GM21825 (cell line): ENCODE data around the gene ERC2.

Source experiments
- ATAC-seq: cut with Tn5 transposase; IDR thresholded peaks from one replicate; pipeline ENCODE4 v1.9.1; 2021; ENCODE audit warnings: mild to moderate bottlenecking, moderate library complexity; ENCODE audit not compliant: unreplicated experiment

ERC2 gene

DNA sequence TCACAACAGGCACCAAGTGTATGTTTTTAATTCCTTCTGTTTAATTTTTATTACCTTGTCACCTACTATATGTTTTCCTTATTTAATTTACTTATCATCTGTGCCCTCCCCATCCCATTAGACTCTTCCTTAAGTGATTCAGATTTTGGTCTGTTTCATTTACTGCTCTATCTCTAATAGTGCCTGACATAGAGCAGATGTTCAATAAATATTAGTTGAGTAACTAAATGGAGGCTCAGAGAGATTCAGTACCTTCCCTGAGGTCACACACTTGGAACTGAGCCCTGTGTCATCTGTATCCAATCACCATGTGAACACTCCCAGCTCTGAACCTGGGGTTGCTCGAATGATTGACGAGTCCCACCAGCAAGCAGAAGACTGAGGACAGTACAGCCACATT lies 663.1 kb downstream of the ERC2 start:
- no peak for ATAC-seq

DNA sequence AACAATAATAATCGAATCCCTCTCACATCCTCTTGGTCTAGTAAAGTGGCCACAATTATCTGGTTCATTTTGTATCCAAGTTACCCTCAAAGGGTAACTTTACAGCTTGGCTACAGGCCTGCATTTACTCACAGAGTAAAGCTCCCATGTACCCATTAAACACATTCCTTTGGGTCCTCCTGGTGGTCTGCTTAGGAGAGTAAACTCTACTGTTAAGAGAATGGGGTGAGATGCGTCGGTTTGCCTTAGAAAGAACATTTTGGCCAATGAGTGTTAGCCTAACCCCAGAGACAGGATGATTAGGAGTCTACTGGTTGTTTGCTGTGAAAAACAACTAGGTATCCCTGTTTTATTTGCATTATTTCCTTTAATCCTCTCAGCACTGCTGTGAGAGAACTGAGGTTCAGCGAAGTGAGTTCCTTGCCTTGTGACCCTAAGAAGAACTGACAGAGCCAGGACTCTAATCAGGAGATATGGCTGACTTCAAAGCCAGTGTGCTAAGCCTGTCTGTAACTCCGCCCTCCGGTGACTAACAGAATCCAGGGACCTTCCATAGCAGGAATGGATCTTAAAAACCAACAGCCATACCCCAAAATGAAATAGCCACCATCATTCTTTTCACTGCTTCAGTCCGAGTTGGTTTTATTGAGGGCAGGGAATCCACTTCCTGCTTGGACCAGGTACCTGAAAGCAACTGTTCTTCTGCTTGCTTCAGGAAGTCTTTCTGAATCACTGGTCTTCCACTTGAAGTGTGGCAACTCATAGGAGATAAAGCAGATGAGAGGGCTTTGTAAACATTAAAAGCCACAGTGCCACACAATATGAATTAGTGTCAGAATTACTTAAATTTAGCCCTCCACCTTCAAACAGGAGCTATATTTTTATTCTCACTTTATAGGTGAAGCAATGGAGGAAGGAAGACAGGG lies 663.8 kb downstream of the ERC2 start:
- no peak for ATAC-seq

DNA sequence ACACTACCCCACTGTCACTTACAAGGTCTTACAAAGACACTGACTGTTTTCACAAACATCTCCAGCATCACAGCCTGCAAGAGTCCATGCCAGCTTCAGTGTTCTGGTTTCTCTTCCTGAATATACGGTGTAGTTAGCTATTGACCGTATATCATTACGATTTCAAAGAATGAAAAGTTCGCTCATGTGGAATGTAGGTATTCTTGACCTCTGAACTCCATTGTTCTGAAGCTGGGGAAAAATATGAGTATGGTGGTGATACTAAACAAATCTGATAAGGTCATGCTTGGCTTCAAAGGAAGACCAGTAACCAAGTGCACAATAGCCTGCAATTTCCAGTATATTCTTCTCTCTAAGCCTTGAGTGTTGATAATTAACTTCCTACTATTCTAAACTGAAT lies 665.5 kb downstream of the ERC2 start:
- no peak for ATAC-seq

DNA sequence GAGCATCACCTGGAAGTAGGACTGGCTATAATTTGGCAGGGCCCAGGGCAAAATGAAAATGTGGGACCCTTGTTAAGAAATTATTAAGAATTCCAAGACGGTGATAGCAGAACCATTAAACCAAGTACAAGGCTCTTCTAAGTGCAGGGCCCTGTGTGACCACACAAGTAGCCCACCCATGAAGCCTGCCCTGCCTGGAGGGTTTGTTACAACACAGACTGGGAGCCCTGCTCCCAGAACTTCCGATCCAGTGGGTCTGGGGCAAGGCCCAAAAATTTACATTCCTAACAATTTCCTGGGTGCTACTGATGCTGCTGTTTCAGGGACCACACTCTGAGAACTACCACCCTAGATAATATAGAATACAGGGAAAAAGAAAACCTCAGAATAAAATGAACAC lies 666.6 kb downstream of the ERC2 start:
- ATAC-seq = no peak

DNA sequence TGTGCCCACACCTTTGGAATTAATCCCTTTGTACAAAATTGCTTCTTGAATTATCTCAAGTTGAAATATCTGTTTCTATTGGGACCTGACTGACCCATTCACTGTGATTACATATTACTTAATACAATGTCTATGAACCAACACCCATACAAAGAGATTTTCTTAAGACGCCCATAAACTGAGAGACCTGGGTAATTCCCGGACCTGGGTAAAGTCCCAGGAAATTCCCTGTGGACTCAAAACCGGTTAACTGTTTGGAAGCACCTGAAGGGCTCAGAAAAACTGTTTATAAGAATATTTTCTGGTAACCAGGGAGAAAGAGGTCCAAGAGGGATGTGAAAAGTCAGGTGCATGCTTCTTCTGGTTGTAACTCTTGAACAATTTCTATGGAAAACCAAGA lies 667.2 kb downstream of the ERC2 start:
- no peak for ATAC-seq

DNA sequence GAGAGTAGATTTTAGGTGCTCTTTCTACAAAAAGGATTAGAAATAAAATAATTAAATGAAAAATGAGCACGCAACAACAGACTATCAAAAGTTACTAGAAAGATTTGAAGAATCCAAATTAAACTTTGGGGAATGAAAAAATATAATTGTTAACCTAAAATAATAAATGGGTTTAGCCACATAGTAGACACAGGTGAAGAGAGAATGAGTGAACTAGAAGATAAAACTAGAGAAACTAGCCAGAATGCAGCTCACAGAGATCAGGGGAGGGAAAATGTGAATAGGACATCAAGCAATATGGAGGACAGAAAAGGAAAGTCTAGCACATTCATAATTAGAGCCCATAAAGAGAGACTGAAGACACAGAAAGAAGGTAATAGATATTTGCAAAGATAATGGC lies 670.5 kb downstream of the ERC2 start:
- ATAC-seq = no peak

DNA sequence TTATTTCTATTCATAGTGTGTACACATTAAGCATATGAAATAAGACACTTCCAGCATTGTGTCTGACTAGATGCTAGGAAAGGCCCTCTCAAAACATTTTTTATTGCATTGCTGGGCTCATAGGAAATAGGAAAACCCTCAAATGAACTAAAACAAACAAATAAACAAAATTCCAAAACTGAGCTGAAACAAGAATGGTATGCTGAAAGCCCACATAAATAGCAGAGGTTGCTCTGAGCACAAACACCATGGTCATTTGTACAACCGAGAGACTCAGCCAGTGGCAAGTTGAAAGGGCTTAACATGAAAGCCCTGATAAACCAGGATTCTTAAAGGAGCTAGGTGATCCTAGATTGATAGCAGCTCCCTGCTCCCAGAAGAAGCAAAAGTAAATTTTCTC lies 671.2 kb downstream of the ERC2 start:
- ATAC-seq = no peak

DNA sequence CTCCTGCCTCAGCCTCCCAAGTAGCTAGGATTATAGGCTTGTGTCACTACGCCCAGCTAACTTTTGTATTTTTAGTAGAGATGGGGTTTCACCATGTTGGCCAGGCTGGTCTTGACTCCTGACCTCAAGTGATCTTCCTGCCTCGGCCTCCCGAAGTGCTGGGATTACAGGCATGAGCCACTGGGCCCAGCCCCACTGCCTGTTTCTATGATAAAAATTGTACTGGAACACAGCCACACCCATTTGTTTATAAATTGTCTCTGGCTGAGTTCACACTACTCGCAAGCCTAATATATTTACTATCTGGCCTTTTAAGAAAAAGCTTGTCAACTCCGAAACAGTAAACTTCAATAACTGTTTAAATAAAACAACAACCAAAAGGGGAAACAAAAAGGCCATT lies 671.7 kb downstream of the ERC2 start:
- no peak for ATAC-seq

DNA sequence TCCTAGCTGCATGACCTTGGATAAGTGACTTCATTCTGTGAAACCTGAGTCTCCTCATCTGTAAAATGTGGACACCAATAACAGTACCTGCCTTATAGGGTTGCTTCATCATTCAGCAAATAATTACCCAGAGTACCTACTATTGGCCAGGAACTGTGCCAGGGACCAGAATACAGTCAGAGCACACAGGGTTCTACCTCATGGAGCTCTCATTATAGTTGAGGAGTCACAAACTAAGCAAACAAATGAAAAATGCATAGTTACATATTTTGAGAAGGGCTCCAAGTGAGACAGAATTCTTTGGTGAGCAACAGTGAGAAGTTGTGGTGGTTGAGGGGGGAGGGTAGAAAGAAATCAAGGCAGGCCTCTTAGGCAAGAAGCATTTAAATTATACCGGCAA lies 672.5 kb downstream of the ERC2 start:
- no peak for ATAC-seq

DNA sequence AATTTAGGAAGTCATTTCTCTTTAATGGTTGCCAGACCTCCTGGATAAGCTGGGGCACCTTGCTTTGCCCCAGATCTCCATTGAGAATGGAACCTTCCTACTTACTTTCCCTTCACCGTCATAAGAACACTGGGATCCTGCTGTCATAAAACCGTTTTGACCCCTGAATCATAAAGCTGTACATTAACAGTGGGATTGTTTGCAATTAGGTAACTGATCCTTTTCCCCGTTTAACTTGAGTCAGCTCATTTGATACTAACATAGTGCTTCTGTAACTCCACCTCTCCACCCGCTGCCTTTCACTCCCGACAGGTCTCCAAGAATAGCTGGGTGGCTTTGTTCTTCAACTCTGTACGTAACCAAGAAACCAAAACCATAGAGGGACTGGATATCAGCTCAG lies 673.0 kb downstream of the ERC2 start:
- ATAC-seq = no peak

DNA sequence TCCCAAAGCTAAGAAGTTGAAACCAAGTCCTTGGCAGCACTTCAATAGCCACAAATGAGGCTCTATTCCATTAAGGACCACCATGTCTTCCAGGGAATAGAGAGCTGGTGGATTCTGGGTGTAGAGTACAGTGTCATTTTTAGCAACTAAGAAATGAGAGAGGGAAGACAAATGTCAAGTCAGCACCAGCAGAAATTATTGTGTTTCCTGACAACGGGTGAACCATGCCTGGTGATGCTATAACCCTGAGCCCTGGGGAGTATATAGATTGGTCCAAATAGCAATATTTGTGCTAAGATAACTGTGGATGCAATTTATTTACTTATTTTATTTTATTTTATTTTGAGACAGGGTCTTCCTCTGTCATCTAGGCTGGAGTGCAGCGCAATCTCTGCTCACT lies 675.5 kb downstream of the ERC2 start:
- ATAC-seq = no peak

DNA sequence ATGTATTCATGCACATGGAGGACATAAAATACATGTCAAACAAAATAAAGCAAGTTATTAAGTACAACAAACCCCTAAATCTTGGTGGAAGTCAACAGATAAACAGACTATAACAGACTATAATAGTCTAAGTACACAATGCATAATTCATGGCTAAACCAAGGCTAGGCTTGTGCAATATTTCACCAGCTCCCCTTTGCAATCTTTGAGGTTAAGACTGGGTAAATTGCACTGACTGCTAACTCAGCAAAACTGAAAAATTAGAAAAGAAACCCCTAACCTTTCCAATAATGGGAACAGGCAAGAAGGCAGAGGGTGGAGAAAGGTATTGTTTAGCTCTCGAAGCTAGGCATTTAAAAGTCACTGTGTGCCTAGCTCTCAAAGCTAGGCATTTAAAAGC lies 676.3 kb downstream of the ERC2 start:
- ATAC-seq = no peak

DNA sequence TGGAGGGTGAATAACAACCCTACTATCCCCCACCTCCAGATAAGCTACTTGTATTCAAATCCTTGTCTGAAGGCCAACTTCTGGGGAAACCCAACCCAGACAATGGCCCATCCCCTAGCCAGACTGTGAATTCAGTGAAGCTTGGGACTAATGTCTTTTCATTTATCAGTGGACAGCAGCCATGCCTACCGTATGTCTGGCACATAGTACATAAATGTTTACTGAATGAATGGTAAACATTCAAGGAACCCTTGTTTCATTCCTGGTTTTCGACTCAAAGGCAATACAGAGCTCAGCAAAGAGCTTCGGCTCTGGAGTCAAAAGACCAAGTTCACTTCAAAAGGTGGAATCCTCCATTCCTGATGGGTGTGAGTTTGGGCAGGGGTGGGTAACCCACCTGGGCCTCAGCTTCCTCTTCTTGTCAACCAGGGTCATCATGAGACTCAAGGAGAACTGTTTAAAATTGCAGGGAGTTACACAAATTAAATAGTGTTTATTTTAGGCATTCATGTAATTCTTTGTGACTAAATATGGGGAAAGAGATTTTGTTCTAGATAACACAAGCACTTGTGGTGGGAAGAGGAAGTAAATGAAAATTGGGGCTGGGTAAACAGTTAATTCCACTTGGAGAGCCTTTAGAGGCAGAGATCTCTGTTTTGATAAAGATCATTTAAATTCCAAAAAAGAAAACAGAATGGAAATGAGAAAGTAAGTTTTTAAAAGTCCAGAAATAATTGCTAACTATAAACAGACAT lies 677.5 kb downstream of the ERC2 start:
- ATAC-seq = no peak

DNA sequence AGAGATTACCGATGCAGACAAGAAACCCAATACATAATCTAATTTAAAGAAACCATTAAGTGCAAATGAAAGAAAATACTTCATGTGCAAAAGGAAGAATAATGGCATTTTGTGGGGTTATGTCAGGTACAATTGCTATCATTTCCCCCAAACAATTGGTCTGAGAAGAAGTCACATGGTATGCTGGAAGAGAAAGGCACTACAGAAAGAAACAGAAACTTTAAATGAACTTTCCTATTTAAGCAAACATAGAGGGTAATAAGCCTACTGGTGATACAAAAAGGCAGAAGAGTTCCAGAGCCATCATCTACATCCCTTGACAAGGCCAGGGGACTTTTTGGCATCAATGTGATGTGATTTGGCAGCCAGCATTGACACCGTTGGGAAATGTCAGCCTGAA lies 678.8 kb downstream of the ERC2 start:
- no peak for ATAC-seq

DNA sequence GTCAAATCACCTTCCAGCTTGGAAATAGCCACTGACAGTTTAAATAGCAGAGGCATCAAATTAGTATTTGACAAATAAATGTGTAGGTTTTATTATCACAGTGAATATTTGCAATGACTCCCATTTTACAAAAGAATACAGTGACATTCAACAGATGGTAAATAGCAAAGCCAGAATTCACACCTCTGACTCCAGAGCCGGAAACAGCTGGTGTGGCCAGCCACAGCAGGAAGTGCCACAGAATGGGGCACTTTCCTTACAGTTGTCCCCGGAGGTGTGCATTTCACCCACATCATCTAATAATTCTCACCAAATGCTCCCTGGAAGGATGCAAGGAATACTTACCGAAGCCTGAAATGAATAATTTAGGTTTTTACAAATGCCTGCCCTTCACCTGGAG lies 685.5 kb downstream of the ERC2 start:
- no peak for ATAC-seq

DNA sequence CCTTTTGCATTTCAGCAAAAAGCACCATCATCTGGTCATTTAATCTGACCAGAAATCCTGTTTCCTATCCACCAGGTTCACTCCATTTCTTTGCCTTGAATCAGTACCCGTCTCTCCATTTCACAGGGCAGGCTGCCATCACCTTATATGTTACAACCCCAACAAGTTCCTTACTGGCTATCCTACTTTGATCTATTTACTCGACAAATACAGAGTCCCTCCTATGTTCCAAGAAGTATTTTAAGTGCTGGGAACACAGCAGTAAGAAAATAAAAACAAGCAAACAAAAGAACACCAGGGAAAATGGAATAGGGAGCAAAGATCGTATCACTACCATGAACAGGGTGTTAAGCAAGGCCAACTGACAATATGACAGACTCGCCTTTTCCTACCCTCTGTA lies 685.9 kb downstream of the ERC2 start:
- no peak for ATAC-seq

DNA sequence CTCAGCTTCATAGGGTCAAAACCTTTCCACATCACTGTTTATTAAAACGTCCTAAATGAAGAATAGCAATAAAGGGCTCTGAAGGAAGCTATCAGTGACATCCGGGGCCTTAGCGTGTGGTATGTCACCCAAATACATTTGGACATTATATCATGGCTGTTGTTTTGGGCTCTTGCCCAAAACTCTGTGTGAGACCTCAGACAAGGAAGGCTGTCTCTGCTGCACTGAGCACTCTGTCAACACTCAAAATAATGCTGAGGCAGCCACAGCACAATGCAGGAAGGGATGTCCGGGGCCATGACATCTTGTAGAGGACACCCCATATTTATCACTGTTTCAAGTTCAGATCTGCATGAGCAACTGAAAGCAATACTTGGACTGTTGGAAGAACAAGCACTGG lies 687.4 kb downstream of the ERC2 start:
- ATAC-seq = no peak

DNA sequence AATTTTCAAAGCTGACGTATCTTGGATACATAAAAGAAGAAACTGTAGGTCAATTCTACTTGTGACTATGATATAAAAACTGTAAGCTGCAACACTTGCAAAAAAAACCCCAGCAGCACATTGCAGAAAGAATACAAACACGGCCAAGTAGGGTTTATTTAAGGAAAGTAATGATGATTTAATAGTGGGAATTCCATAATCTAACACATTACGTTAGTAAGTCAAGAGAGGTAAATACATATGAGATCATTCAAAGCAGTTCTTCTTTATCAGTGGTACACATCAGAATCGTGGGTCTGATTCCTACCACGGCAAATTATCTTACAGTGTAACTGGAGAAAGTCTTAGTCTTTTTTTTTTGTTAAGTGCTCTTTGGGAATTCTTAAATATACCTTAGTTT lies 688.7 kb downstream of the ERC2 start:
- no peak for ATAC-seq

DNA sequence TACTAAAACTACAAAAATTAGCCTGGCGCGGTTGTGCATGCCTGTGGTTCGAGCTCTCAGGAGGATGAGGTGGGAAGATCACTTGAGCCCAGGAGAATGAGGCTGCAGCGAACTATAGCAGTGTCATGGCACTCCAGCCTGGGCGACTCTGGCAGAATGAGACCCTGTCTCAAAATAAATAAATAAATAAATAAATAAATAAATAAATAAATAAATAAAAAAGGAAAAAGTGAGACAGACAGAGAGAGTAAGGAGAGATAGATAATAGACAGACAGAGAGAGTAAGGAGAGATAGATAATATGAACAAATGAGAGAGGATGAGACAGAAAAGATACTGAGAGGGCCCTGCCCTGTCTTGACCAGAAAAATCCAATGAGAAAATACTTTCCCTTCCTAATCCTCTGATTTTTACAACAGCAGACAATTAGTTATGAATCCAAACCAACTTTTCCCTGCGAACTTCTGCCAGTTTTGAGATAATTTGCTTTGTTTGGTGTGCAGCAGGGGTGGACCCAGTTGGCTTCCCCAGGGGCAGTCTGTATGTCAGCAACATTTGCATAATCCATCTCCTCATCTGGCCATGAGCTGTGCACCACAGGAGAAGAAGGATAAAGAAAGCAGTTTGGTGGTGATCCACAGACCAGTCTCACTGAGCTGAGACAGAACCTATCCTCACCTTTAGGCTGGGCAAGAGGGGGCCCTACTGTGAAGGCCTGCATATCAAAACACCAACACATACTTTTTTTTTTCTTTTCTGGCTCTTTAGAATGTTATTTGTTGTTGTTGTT lies 692.7 kb downstream of the ERC2 start:
- no peak for ATAC-seq

DNA sequence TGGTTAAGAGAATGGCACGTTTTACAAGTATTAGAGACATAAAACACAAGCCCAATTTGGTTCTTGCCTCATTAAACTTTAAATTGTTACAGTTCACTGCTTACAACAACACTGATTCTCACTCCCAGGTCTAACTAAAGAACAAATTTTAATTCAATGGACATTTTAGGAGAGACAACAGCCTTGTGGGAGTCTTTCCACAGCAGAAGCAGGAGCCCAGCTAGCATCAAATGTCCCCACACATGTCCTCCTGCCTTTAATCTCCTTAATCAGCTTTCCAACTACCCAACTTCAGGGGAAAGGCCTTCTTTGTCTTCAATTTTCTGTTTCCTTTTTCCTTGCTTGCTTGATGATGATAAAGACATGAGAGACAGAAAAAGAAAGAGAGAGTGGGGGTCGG lies 693.4 kb downstream of the ERC2 start:
- no peak for ATAC-seq

DNA sequence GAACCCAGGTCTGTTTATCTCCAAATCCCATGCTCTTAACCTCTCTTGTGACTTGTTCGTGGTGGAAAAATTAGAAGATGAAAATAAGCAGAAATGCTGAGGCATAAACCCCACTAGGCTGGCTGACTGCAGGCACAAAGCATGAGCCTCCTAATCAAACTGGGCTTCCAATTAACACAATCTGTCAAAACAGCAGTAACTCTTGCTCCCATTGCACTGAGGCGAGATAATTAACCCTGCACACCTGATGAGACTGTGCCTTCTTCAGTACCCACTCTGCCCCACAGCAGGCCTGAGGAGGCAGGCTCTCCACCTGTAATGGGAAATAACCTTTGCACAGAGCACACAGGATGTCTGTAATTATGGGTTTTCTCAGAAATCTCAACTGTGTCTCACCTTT lies 696.8 kb downstream of the ERC2 start:
- no peak for ATAC-seq

DNA sequence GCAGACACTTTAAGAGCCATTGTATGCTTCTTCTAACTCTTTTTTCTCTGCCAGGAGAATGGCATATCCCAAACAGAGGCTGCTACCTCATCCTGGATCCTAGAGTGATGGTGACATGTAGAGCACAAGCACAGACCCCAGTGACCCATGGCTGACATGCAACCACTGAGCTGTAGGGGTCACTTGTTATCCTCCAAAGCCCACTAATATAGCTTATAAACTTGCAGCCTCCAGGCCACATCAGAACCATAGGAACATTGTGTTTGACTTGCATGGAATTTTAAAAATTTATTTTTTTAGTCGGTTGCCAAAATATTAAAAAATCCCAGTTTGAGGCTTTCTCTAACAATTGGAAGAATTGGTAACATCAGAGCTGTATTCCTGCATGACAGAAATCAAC lies 698.2 kb downstream of the ERC2 start:
- no peak for ATAC-seq
